DLD1 (cell line): ENCODE data around the gene EDC3.

Experiments used
- in situ Hi-C: cut with HindIII; loops from 2 replicates; pipeline ENCODE4 v1.10.0; 2017; ENCODE audit warnings: low sequenced_read_pairs

The EDC3 gene

DNA sequence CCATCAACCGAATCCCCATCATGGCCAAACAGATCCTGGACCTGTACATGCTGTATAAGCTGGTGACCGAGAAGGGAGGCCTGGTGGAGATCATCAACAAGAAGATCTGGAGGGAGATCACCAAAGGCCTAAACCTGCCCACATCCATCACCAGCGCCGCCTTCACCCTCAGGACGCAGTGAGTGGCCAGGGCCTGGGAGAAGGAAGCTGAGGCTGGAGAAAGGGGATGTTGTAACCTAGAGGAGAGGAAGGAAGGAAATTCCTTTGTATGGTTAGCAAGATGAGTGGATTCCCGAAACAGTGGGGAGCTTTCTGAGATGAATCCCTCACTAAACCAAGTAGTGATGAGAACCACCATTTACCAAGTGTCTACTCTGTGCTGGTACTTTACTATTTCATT lies 106.0 kb downstream of the EDC3 start:
- in situ Hi-C loops: no loop called here

DNA sequence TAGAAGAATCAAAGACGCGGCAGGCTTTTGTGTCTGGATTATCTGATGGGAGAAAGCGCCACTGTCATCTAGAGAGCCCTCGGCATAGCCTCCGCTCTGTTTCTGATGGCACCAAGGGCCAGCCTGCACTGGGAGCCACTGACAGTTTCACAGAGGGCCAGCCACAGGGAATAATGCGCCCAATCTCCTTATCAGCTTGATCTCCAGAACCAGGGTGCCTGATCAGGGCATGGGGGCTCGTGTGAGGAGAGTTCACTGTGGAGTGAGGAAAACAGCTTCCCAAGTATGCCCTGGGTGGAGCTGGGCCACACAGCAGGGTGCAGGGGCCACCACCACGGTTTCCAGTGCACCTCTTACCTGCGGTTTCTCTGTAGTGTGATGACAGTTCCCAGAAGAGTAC lies 110.0 kb downstream of the EDC3 start:
- in situ Hi-C loops: no loop called here

DNA sequence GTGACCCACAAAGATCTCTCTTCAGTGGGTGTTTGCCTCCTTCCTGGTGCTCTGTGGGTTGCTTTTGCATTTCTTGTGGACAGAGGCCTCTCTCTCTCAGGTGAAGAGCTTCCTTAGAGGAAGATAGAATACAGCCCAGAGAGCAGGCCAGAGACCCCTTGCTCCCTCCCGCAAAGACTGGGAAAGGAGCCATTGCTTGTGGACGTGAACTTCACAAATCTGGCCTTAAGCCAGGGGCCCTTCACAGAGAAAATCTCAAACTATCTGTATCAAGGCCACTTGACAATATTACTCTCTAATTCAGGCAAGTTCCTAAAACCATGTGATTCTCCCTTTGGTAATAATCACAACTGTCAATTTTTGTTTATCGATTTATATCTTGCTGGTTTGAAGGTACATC lies 110.6 kb downstream of the EDC3 start:
- in situ Hi-C loops: no loop called here

DNA sequence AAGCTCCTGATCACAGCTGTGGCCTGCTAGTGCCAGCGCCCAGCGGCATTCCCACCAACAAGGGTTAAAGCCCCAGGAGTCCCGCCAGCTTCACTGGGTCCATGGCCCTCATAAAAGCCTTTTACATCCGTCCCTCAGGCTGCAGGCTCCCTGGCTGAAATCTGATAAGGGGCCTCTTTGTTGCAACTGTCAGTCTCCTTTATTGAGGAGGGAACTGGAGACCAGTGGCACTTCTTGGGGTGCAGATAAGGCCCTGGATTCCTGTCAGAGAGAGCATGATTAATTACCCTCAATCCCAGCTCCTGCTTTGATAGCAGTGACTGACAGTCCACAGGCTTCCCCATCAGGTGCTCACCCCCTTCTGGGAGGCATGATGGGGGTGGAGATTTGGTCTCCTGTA lies 111.0 kb downstream of the EDC3 start:
- in situ Hi-C loops: no loop called here

DNA sequence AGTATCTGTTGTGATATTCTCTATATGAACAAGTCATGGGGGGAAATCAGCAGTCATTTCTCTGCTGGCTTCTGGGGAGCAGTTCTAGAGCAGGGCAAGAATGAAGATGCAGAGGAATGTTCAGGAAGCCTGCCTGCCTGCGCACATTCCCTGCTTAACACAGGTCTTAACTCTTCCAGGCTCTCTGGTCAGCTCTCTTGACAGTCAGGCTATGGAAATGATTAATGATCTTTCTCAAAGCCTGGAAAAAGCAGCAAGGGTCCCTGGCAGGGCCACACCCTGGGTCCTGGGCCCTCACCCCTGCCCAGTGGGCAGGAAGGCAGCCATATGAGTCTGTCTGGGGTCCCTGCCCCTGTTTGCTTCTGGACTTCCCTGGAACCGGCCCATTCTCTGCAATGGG lies 111.6 kb downstream of the EDC3 start:
- in situ Hi-C loops: no loop called here
